Measurements from ENCODE around the gene COL6A5.
"Not testable (repeated sequence)": the region's sequence is repeated elsewhere in the genome, so short reads cannot be mapped to it uniquely, and the experiment has no call there.

The COL6A5 gene

GRCh38 chr3:130345487-130346079 is at the start of gene COL6A5:
Gene COL6A5 (plus strand): TSS chr3:130345672. CDS start chr3:130373639, 27,967 bp downstream.
- DNase-seq = no peak

GRCh38 chr3:130299531-130299930 is 45.9 kb upstream of the COL6A5 start:
- DNase-seq = no peak

- no peak for DNase-seq
Observed at GRCh38 chr3:130300888-130301287, 44.6 kb upstream of the COL6A5 start.

- DNase-seq = no peak
Observed at GRCh38 chr3:130310109-130310508, 35.4 kb upstream of the COL6A5 start.

GRCh38 chr3:130312374-130312773 is 33.1 kb upstream of the COL6A5 start:
- DNase-seq = no peak

- DNase-seq = no peak
Observed at GRCh38 chr3:130316169-130316568, 29.3 kb upstream of the COL6A5 start.

GRCh38 chr3:130323503-130323902 is 22.0 kb upstream of the COL6A5 start:
- DNase-seq = no peak

GRCh38 chr3:130340766-130341165 is 4.7 kb upstream of the COL6A5 start:
- DNase-seq = no peak

- DNase-seq = no peak
Observed at GRCh38 chr3:130341388-130341787, 4.1 kb upstream of the COL6A5 start.

GRCh38 chr3:130341882-130342281 is 3.6 kb upstream of the COL6A5 start:
- DNase-seq = no peak

GRCh38 chr3:130342821-130343661 is 2.4 kb upstream of the COL6A5 start:
- no peak for DNase-seq

GRCh38 chr3:130348258-130348657 is 2.8 kb downstream of the COL6A5 start:
- DNase-seq = not testable (repeated sequence)

GRCh38 chr3:130354430-130354829 is 9.0 kb downstream of the COL6A5 start:
- no peak for DNase-seq

- no peak for DNase-seq
Observed at GRCh38 chr3:130374033-130374432, 28.6 kb downstream of the COL6A5 start.

GRCh38 chr3:130374908-130375307 is 29.4 kb downstream of the COL6A5 start:
- no peak for DNase-seq

- DNase-seq = no peak
Observed at GRCh38 chr3:130377960-130378676, 32.6 kb downstream of the COL6A5 start.

- DNase-seq = no peak
Observed at GRCh38 chr3:130378677-130379191, 33.3 kb downstream of the COL6A5 start.

- no peak for DNase-seq
Observed at GRCh38 chr3:130379274-130379673, 33.8 kb downstream of the COL6A5 start.

GRCh38 chr3:130380398-130380797 is 34.9 kb downstream of the COL6A5 start:
- DNase-seq = no peak

- no peak for DNase-seq
Observed at GRCh38 chr3:130383424-130383823, 38.0 kb downstream of the COL6A5 start.

GRCh38 chr3:130384476-130385025 is 39.1 kb downstream of the COL6A5 start:
- no peak for DNase-seq

- DNase-seq = peak in 1 of 2 experiments; percentile 47
Observed at GRCh38 chr3:130386604-130387263, 41.3 kb downstream of the COL6A5 start.

All from SW 1271 (cell line).